WTC11 (cell line): ENCODE results near the gene COX4I1. TPM values are rescaled to one million over a fixed set of nuclear protein-coding genes. Genes with fewer than 3 reads are reported as not detected.

Experiments used
- ATAC-seq: fragments of 200-7000 bp; cut with Tn5 transposase; 2 replicates; pipeline ENCODE4 v1.10.0; 2021; ENCODE audit warnings: mild to moderate bottlenecking, moderate library complexity
- CTCF ChIA-PET: fragments of 300-600 bp; sonication (Branson Sonifier 250); formaldehyde crosslinking; loops from one replicate; lab custom pipeline; 2021; ENCODE audit warnings: antibody characterized with exemption; lab: Charles Lee
- POLR2A ChIA-PET: fragments of 350-600 bp; sonication (Branson Sonifier 250); formaldehyde crosslinking; loops from one replicate; lab custom pipeline; 2021; ENCODE audit warnings: antibody characterized with exemption; lab: Charles Lee
- DNase-seq: peaks from one replicate; pipeline ENCODE4 v3.0.0; 2021; ENCODE audit warnings: low spot score
- H3K27ac Mint-ChIP-seq: 2 replicates; pipeline ENCODE4 v1.8.0; 2021; ENCODE audit warnings: mixed read lengths
- H3K27me3 Mint-ChIP-seq: 2 replicates; pipeline ENCODE4 v1.8.0; 2021; ENCODE audit warnings: low read depth, mild to moderate bottlenecking, moderate library complexity, mixed read lengths
- H3K36me3 Mint-ChIP-seq: 2 replicates; pipeline ENCODE4 v1.8.0; 2021; ENCODE audit warnings: mixed read lengths
- H3K4me1 Mint-ChIP-seq: 2 replicates; pipeline ENCODE4 v1.8.0; 2022; ENCODE audit warnings: mixed read lengths
- H3K4me3 Mint-ChIP-seq: 2 replicates; pipeline ENCODE4 v1.8.0; 2021; ENCODE audit warnings: mild to moderate bottlenecking, moderate library complexity, mixed read lengths
- H3K9me3 Mint-ChIP-seq: 2 replicates; pipeline ENCODE4 v1.8.0; 2021; ENCODE audit warnings: mixed read lengths
- ATF6 ChIP-seq: sonication (generic); formaldehyde crosslinking; IDR thresholded peaks from 2 replicates; pipeline ENCODE4 v1.8.1; 2023; ENCODE audit warnings: mild to moderate bottlenecking, missing genetic modification reagents
- E2F4 ChIP-seq: sonication (generic); formaldehyde crosslinking; IDR thresholded peaks from 2 replicates; pipeline ENCODE4 v1.8.1; 2022; ENCODE audit warnings: low read depth, mild to moderate bottlenecking, moderate library complexity, missing genetic modification reagents, borderline replicate concordance
- IRF1 ChIP-seq: sonication (generic); formaldehyde crosslinking; IDR thresholded peaks from 2 replicates; pipeline ENCODE4 v1.8.0; 2023; ENCODE audit warnings: missing genetic modification reagents
- MAX ChIP-seq: sonication (generic); formaldehyde crosslinking; IDR thresholded peaks from 2 replicates; pipeline ENCODE4 v1.8.0; 2022; ENCODE audit warnings: mild to moderate bottlenecking, missing genetic modification reagents
- NFATC4 ChIP-seq: fragments of 250-450 bp; sonication (Bioruptor Pico); IDR thresholded peaks from 2 replicates; pipeline ENCODE4 v1.9.0; 2021; ENCODE audit warnings: mild to moderate bottlenecking
- PRDM15 ChIP-seq: sonication (generic); formaldehyde crosslinking; IDR thresholded peaks from 2 replicates; pipeline ENCODE4 v1.8.0; 2022; ENCODE audit warnings: missing genetic modification reagents
- PRRX2 ChIP-seq: fragments of 250-450 bp; sonication (Bioruptor Pico); IDR thresholded peaks from 2 replicates; pipeline ENCODE4 v1.8.0; 2021; ENCODE audit warnings: mild to moderate bottlenecking
- TCF7 ChIP-seq: sonication (generic); formaldehyde crosslinking; IDR thresholded peaks from 2 replicates; pipeline ENCODE4 v1.8.0; 2022; ENCODE audit warnings: mild to moderate bottlenecking, low read depth, missing genetic modification reagents, moderate library complexity
- USF2 ChIP-seq: sonication (generic); formaldehyde crosslinking; IDR thresholded peaks from 2 replicates; pipeline ENCODE4 v1.8.1; 2023; ENCODE audit warnings: mild to moderate bottlenecking, missing genetic modification reagents, moderate library complexity
- ZMAT4 ChIP-seq: fragments of 250-450 bp; sonication (Bioruptor Pico); IDR thresholded peaks from 2 replicates; pipeline ENCODE4 v1.9.0; 2021; ENCODE audit warnings: mild to moderate bottlenecking
- ZNF232 ChIP-seq: sonication (generic); formaldehyde crosslinking; IDR thresholded peaks from 2 replicates; pipeline ENCODE4 v1.8.0; 2022; ENCODE audit warnings: mild to moderate bottlenecking, missing genetic modification reagents
- ZNF317 ChIP-seq: sonication (generic); formaldehyde crosslinking; IDR thresholded peaks from 2 replicates; pipeline ENCODE4 v1.8.1; 2023; ENCODE audit warnings: low read depth, mild to moderate bottlenecking, moderate library complexity, missing genetic modification reagents, borderline replicate concordance
- total RNA-seq: library from RNA; stranded (reverse); gene quantifications from 3 replicates; pipeline ENCODE4 v1.2.3, GENCODE V29; 2021

Gene COX4I1
- total RNA-seq, 1 experiment from 2014 or later = 618 TPM

GRCh38 chr16:85777583-85778310 lies 21.7 kb upstream of the COX4I1 start (continued):
- TF ChIP-seq ZNF232 (CRISPR knock-in tag) = no peak
- no peak for TF ChIP-seq TCF7 (CRISPR knock-in tag)
- no peak for TF ChIP-seq PRRX2 (CRISPR knock-in tag)
- no peak for TF ChIP-seq ZNF317 (CRISPR knock-in tag)
- no peak for TF ChIP-seq E2F4
- no peak for TF ChIP-seq ATF6 (CRISPR knock-in tag)
- no peak for TF ChIP-seq MAX (CRISPR knock-in tag)
- no peak for TF ChIP-seq ZMAT4
- no peak for TF ChIP-seq USF2 (CRISPR knock-in tag)

GRCh38 chr16:85778873-85779272 lies 20.6 kb upstream of the COX4I1 start:
- ChIA-PET CTCF (interaction anchor here (0.8 kb wide), 1 partner anchor 49 kb away, joined by 3 read pairs; no protein-coding TSS in a partner anchor), POLR2A (no interaction called here)
- Mint-ChIP-seq H3K9me3 (no peaks in the 10 kb centered on the region), H3K36me3 (peaks cover 40% of the 10 kb centered on the region), H3K27ac (no peak overlapping the region), H3K27me3 (no peaks in the 10 kb centered on the region), H3K4me3 (no peak overlapping the region), H3K4me1 (no peaks in the 10 kb centered on the region)
- ATAC-seq (no peak), DNase-seq (no peak)
- no peak for TF ChIP-seq IRF1 (CRISPR knock-in tag)
- no peak for TF ChIP-seq NFATC4
- no peak for TF ChIP-seq TCF7 (CRISPR knock-in tag)
- TF ChIP-seq PRDM15 = no peak
- no peak for TF ChIP-seq USF2 (CRISPR knock-in tag)
